VCaP (cell line): ENCODE data around the gene KCNIP3.
A peak's percentile ranks its signal among the peaks of the same experiment; 100 is the strongest.

Source experiments
- H3K27ac ChIP-seq: fragments of 450-650 bp; 2 replicates; pipeline ENCODE4 v1.5.1; 2017
- TF ChIP-seq, protein P1 (sequence below): fragments of 450-650 bp; conservative IDR thresholded peaks from 2 replicates; pipeline ENCODE4 v1.5.1; 2017; ENCODE audit warnings: mild to moderate bottlenecking, moderate library complexity

KCNIP3 gene

DNA sequence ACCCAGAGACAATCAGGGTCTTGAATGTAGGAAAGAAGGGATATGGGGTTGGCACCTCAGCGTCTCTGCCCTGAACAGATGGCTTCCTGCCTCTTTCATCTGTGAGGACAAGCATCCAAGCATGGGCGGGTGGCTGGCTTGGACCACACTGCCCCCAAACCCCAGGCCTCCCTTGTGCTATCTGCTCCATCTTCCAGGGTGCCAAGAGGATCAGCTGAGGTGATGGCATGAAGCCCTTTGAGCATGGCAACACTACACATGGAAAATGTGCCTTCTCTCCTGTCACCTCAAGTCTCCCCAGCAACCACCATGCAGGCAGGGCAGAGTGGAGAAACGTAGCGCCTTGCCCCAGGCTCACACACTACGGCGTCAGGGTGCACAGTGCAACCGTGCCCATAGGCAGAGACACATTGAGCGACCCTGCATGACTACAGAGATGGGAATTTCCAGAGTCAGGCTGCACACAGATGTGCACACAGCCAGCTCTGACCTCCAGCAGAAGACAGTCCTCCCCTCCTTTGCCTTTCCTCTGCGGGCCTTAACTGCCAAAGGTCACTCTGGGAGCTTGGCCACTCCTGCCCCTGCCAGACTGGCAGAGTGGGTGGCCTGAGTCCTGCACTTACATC lies 1.5 kb downstream of the KCNIP3 start:
- TF ChIP-seq, protein P1, sequence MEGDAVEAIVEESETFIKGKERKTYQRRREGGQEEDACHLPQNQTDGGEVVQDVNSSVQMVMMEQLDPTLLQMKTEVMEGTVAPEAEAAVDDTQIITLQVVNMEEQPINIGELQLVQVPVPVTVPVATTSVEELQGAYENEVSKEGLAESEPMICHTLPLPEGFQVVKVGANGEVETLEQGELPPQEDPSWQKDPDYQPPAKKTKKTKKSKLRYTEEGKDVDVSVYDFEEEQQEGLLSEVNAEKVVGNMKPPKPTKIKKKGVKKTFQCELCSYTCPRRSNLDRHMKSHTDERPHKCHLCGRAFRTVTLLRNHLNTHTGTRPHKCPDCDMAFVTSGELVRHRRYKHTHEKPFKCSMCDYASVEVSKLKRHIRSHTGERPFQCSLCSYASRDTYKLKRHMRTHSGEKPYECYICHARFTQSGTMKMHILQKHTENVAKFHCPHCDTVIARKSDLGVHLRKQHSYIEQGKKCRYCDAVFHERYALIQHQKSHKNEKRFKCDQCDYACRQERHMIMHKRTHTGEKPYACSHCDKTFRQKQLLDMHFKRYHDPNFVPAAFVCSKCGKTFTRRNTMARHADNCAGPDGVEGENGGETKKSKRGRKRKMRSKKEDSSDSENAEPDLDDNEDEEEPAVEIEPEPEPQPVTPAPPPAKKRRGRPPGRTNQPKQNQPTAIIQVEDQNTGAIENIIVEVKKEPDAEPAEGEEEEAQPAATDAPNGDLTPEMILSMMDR: no peak
- H3K27ac ChIP-seq: no peak overlapping the region

DNA sequence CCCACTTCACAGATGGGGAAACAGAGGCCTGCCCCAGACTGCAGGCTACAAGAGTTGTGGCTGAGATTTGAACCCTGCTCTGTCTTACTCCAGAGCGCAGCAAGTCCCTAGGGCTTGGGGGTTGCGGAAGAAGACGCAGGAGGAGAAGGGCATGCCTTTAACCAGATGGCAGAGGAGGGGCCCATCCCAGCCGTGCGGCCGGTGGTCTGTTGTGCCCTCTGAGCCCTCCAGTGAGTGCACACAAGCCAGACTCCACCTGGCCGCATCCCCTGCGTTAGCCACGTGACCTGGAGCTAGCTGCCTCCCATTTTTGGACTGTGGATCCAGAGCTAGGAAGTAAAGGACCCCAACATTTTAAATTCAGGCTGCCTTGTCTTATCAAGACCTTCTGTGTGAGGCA lies 2.8 kb downstream of the KCNIP3 start:
- no peak overlapping the region for H3K27ac ChIP-seq
- TF ChIP-seq, protein P1: no peak

DNA sequence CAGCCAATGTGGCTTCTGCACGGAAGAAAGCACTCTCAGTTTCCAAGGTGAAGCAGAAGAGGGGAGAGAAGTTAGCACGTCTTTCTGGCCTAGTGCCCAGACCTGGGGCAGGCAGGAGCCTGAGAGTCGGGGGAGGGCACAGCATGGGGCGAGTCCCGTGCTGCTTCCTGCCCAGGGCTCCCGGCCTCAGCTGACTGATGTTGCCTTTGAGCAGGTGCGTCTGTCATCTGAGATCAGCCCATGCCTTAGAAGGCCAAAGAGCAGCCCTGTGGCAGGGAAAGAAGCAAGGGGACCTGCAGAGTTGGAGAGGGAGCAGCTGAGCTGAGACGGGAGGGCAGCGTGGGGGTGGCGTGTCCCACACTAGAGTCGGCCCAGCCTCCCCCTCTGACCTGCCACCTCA lies 3.3 kb downstream of the KCNIP3 start:
- TF ChIP-seq, protein P1: no peak
- H3K27ac ChIP-seq: no peak overlapping the region

DNA sequence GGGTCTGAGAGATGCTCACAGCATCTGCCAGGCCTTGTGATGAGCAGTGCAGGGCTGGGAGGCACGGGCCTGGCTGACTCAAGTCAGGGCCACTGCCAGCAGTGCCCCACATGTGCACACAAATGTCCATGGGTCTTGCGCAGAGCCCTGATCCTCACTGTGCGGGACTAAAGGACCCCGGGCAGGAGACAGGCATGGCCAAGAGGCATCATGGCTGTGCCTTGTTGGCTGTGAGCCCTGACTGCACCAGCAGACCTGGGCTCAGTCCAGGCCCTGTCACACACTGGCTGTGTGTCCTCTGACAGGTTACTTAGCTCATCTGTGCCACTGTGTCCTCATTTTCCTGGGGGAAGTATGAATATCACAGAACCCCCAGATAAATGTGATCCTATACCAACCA lies 4.0 kb downstream of the KCNIP3 start:
- no peak overlapping the region for H3K27ac ChIP-seq
- TF ChIP-seq, protein P1: no peak

DNA sequence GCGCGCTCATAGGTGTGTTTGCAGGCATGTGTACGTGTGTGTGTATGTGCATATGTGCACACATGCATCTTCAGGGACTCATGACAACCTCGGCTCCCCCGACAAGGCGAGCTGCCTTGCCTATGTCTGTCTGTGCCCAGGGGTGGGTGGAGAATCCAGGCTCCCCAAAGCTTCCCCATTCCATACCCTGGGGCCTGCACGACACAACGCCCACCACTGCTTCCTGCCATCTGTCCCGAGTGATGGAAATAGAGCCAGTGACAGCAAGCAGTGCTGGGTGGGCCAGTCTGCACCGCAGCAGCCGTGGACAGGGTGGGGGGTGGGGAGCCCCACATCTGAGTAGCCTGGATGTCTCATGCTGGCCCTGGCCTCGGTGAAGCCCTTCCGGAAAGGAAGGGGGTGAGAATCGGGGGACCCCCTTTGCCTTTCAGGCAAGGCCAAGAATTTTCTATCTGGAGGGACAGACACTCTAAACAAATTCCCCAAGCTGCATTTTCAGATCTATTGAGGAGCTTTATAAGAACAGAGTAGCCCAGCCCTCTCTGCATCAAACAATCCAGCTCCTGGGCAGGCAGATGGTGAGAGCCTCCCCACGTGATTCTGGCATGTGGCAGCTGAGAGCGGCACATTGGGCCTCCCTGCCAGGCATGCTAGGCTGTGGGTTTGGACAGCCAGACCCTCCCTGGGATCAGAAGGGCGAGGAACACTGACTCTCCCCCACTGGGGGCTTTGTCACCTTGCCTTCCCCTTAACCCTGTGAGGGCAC lies 4.9 kb downstream of the KCNIP3 start:
- H3K27ac ChIP-seq: no peak overlapping the region

DNA sequence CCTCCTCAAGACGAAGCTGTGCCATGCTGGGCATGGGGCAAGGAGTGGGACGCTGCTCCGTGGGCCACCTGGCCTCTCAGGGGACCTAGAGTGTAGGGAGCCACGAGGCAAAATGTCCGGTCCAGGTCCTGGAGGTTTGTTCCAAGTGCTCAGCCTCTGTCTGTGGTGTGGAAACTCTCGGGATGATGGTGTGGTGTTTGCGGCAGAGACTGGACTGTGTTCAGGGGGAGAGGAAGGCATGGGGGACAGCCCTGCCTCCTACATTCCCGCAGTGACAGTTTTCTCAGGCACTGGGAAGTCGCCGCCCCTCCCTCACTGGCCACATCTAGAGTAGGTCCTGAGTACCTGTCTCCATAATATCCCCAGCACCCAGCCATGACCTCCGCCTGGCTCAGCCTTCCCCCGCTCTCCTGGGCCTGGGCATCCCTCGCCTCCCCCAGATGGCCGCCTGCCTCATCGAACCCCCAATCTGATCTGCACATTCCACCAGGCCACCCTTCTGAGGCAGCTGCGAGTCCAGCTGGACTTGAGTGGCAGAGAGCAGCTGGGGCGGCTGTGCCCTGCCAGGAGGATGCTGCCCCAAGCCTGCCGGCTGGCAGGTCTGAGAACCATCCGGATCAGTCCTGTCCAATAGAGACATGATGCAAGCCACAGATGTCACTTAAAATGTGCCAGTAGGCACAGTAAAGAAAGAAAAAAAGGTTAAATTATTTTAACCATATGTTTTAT lies 6.2 kb downstream of the KCNIP3 start:
- TF ChIP-seq, protein P1: no peak
- H3K27ac ChIP-seq: peak overlapping the region; percentile 83

More for the DNA sequence above, 4.9 kb downstream of the KCNIP3 start:
- TF ChIP-seq, protein P1: no peak

DNA sequence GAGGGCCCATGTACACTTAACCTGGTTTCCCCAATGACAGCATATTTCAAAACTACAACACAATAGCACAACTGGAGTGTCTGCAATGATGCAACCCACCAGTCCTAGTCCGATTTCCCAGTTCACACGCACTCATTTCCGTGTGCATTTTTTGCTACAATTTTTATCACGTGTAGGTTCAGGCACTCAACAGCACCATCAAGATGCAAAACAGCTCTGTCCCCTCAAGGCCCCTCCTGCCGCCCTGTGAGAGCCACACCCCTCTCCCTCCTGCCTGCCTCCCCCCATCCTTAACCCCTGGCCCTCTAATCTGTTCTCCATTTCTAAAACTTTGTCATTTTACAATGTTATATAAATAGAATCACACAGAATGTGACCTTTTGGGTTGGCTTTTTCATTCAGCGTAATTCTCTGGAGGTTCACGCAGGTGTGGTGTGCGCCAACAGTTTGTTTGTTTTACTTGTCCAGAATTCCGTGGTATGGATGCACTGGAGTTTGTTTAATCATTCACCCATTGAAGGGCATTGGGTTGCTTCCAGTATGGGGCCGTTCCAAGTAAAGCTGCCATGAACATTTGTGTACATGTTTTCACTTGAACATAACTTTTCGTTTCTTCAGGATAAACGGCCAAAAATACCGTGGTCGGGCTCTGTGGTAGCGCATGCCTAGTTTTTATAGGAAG lies 8.4 kb downstream of the KCNIP3 start:
- H3K27ac ChIP-seq: peak overlapping the region; percentile 83
- TF ChIP-seq, protein P1: no peak
